Stimulated activated CD4-positive, alpha-beta T cell treated with anti-CD3 and anti-CD28 coated beads, Interleukin-12 subunit alpha, Interleukin-12 subunit beta, amount 100 ng/mL, for 48 hours (primary cell): ENCODE results near the gene SENP7.
"Not testable (repeated sequence)": the region's sequence is repeated elsewhere in the genome, so short reads cannot be mapped to it uniquely, and the experiment has no call there.

Source experiments
- DNase-seq, 3 donors: peaks; one replicate each; pipeline ENCODE4 v3.0.0-alpha.2; 2020; ENCODE audit warnings: low read depth in 2 of 3, low spot score in 1 of 3

SENP7 gene

GRCh38 chr3:101512646-101513418, at the start of gene SENP7:
TSS of gene SENP7 (minus strand) at chr3:101513212. CDS start at chr3:101513130, 82 bp downstream.
- DNase-seq, result peak; percentile 56 to 76 (median 65)

GRCh38 chr3:101561630-101562328, 48.8 kb upstream of the SENP7 start, which contains the start of gene TRMT10C:
TSS of gene TRMT10C (plus strand) at chr3:101561868. CDS start at chr3:101564782, 2,914 bp downstream.
- peak; percentile 87 to 89 (median 88) for DNase-seq

GRCh38 chr3:101556064-101556463, 43.1 kb upstream of the SENP7 start:
- no peak for DNase-seq

- DNase-seq, result not testable (repeated sequence)
Observed at GRCh38 chr3:101553381-101553780, 40.4 kb upstream of the SENP7 start.

- DNase-seq, result not testable (repeated sequence)
Observed at GRCh38 chr3:101551359-101552081, 38.5 kb upstream of the SENP7 start.

- no peak for DNase-seq
Observed at GRCh38 chr3:101549473-101549872, 36.5 kb upstream of the SENP7 start.

- DNase-seq, result no peak
Observed at GRCh38 chr3:101548527-101549105, 35.6 kb upstream of the SENP7 start.

GRCh38 chr3:101544161-101544850, 31.3 kb upstream of the SENP7 start:
- no peak for DNase-seq

GRCh38 chr3:101542957-101543356, 29.9 kb upstream of the SENP7 start:
- DNase-seq, result no peak

- DNase-seq, result not testable (repeated sequence)
Observed at GRCh38 chr3:101536955-101537354, 23.9 kb upstream of the SENP7 start.

GRCh38 chr3:101536266-101536665, 23.3 kb upstream of the SENP7 start:
- DNase-seq, result no peak

GRCh38 chr3:101535221-101535620, 22.2 kb upstream of the SENP7 start:
- no peak for DNase-seq

- no peak for DNase-seq
Observed at GRCh38 chr3:101533603-101533968, 20.6 kb upstream of the SENP7 start.

- DNase-seq, result no peak
Observed at GRCh38 chr3:101532783-101533602, 20.0 kb upstream of the SENP7 start.

- no peak for DNase-seq
Observed at GRCh38 chr3:101531473-101532086, 18.6 kb upstream of the SENP7 start.

- DNase-seq, result no peak
Observed at GRCh38 chr3:101530686-101531047, 17.7 kb upstream of the SENP7 start.

- DNase-seq, result no peak
Observed at GRCh38 chr3:101529816-101530685, 17.0 kb upstream of the SENP7 start.

GRCh38 chr3:101527906-101528305, 14.9 kb upstream of the SENP7 start:
- no peak for DNase-seq

- no peak for DNase-seq
Observed at GRCh38 chr3:101527441-101527840, 14.4 kb upstream of the SENP7 start.
